HG03135 (cell line): ENCODE measurements around the gene MBD4.
"Not testable (repeated sequence)": the region's sequence is repeated elsewhere in the genome, so short reads cannot be mapped to it uniquely, and the experiment has no call there.

Experiments used
- ATAC-seq: cut with Tn5 transposase; IDR thresholded peaks from one replicate; pipeline ENCODE4 v1.9.1; 2021; ENCODE audit warnings: mild to moderate bottlenecking, moderate library complexity; ENCODE audit not compliant: unreplicated experiment

The MBD4 gene

GRCh38 chr3:129439817-129440617 is at the start of gene MBD4, which contains the start of gene IFT122:
Gene MBD4 (minus strand): TSS chr3:129439948. CDS start chr3:129439833, 115 bp downstream.
Gene IFT122 (plus strand): TSS chr3:129440224. CDS start chr3:129440331, 107 bp downstream.
- ATAC-seq, result peak; percentile 89

- not testable (repeated sequence) for ATAC-seq
Observed at GRCh38 chr3:129489258-129489657, 49.5 kb upstream of the MBD4 start.

- not testable (repeated sequence) for ATAC-seq
Observed at GRCh38 chr3:129487868-129488335, 48.2 kb upstream of the MBD4 start.

- ATAC-seq, result no peak
Observed at GRCh38 chr3:129487183-129487867, 47.6 kb upstream of the MBD4 start.

- no peak for ATAC-seq
Observed at GRCh38 chr3:129486664-129487035, 46.9 kb upstream of the MBD4 start.

GRCh38 chr3:129485721-129486663 is 46.2 kb upstream of the MBD4 start:
- ATAC-seq, result no peak

- ATAC-seq, result not testable (repeated sequence)
Observed at GRCh38 chr3:129485146-129485545, 45.4 kb upstream of the MBD4 start.

GRCh38 chr3:129483870-129484269 is 44.1 kb upstream of the MBD4 start:
- ATAC-seq, result no peak

GRCh38 chr3:129482721-129483120 is 43.0 kb upstream of the MBD4 start:
- no peak for ATAC-seq

GRCh38 chr3:129481766-129482332 is 42.1 kb upstream of the MBD4 start:
- ATAC-seq, result no peak

- not testable (repeated sequence) for ATAC-seq
Observed at GRCh38 chr3:129481225-129481765, 41.5 kb upstream of the MBD4 start.

GRCh38 chr3:129476586-129476985 is 36.8 kb upstream of the MBD4 start:
- no peak for ATAC-seq

- no peak for ATAC-seq
Observed at GRCh38 chr3:129475863-129476262, 36.1 kb upstream of the MBD4 start.

GRCh38 chr3:129474984-129475804 is 35.4 kb upstream of the MBD4 start:
- ATAC-seq, result no peak

GRCh38 chr3:129473769-129474152 is 34.0 kb upstream of the MBD4 start:
- ATAC-seq, result no peak

- no peak for ATAC-seq
Observed at GRCh38 chr3:129473067-129473768, 33.5 kb upstream of the MBD4 start.

GRCh38 chr3:129470861-129471260 is 31.1 kb upstream of the MBD4 start:
- no peak for ATAC-seq

- ATAC-seq, result no peak
Observed at GRCh38 chr3:129469026-129469425, 29.3 kb upstream of the MBD4 start.

GRCh38 chr3:129467932-129468331 is 28.2 kb upstream of the MBD4 start:
- no peak for ATAC-seq
